GM21390 (cell line): ENCODE results near the gene FYCO1.

ENCODE experiments used
- ATAC-seq: cut with Tn5 transposase; IDR thresholded peaks from one replicate; pipeline ENCODE4 v1.9.1; 2021; ENCODE audit not compliant: unreplicated experiment

FYCO1 gene

DNA sequence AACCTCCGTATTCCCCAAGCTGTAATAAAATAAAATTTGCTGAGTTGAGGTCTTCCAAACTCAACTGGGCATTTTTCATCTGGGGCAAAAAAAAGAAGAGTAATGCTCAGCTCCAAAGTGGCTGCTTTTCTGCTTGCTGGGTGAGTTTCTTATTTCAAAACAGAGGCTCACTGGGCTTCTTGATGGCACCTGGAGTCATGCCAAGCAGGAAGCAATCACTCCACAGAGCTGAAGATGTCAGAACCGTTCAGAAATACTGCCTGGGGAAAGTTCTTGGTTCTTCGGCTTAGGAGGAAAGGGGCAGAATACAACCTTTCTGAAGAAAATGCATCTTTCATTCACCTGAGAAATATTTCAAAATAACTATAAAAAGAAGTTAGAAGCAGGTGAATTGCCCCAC lies 105.2 kb downstream of the FYCO1 start:
- no peak for ATAC-seq

DNA sequence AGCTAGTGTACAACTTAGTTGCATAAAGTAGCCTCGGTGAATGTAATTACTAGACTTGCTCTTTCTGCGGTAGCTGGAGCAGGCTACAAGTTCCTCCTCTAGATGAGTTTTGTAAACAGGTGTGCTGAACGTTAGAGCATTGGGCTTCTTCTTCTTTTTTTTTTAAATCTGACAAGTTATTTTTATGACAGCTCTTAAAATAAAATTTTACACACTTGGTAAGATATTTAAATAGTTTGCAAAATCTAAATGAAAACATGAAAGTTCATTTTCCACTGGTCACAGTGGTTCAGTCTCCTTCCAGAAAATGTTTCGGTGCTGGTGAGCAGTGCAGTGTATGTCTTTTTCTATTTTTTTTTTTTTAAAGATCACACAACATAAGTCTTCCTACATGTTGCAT lies 106.3 kb downstream of the FYCO1 start:
- no peak for ATAC-seq

DNA sequence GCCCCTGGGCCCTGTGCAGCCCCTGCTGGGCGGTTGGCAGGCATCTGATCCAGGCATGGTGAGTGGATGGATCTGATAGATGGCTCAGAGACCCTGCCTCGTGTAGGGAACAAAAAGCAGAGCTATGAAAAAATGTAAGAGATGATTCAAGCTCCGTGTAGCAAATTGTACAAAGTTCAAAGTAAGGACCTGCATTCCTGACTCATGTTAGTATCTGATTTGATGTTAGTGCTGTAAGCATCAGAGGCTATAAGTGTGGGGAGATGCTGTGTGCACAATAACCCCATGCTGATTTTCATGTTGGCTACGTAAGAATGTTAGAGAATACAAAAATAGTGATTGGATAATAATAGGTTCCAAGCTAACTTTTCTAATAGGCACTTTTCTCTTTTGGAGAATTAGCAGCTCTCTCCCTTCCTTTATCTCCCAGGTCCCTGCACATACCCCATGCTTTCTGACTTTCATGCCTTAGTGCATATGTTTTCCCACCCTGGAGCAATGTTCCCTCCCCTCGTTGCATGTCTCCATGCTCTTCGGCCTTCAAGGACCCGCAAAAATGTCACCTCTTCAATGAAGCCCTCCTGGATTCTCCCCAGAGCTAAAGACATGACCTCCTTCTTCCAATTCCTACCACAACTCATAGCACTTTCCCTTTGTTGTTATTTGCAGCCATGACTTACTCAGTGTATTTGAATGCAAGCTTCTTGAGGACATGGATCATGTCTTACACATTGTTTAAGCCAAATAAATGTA lies 107.7 kb downstream of the FYCO1 start:
- ATAC-seq = no peak

DNA sequence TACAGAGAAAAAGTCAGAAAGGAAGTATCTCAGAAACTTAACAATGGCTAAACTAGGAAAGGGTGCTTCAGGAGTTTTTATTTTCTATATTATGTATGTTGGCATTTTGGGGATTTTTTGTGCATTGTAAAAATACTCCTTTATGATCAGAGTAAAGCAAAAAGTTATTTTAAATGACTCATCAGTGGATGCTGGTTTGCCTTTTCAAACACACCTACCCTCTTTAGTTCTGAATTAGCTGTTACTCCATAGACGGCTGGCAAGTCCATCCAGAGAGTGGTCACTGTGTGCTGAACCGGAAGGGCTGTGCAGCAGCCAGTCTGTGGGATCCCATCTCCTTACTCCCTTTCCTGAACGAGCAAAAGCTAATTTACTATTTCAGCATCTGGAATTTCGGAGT lies 108.3 kb downstream of the FYCO1 start:
- ATAC-seq = no peak

GRCh38 chr3:45885979-45886705 lies 109.5 kb downstream of the FYCO1 start, which contains the start of gene CCR9:
TSS of gene CCR9 (plus strand) at chr3:45886543. CDS start at chr3:45894934, 8,391 bp downstream.
- ATAC-seq = no peak

DNA sequence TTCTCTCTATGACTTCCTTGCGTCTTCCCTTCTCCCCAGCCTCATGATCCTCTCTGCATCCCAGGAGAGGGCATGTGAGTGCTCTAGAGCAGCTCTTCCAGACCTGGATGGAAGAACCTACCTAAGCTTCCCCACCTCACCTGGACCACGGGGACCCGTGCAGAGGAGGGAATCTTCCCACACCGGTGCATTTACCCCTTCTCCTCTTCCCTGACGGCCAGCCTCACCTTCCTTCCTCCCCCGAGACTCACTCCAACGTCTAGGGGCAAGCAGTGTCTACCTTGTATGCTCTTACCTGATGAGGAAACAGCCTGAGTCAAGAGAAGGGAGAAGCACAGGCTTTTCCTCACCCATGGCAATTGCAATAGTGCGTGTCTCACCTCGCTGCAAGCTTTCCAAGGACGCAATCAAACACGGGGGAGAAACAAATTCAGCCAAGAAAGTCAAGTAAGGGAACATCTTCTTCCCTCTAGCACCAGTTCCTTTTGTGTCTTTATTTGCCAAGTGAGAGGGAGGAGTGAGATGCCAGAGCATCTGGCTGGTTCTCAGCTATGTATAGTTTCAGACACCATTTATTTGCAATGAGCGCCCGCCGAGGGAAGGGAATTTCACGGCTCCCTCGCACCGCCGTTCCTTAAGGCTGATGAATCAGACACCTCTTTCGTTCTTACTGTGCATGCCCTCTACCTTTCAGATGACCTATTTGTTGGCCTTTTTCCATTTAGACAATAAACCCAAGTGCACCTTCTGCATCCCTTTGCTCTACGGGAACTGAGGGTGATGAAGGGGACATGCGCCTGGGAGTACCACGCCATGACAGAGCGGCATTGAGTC lies 111.0 kb downstream of the FYCO1 start:
- ATAC-seq = no peak

DNA sequence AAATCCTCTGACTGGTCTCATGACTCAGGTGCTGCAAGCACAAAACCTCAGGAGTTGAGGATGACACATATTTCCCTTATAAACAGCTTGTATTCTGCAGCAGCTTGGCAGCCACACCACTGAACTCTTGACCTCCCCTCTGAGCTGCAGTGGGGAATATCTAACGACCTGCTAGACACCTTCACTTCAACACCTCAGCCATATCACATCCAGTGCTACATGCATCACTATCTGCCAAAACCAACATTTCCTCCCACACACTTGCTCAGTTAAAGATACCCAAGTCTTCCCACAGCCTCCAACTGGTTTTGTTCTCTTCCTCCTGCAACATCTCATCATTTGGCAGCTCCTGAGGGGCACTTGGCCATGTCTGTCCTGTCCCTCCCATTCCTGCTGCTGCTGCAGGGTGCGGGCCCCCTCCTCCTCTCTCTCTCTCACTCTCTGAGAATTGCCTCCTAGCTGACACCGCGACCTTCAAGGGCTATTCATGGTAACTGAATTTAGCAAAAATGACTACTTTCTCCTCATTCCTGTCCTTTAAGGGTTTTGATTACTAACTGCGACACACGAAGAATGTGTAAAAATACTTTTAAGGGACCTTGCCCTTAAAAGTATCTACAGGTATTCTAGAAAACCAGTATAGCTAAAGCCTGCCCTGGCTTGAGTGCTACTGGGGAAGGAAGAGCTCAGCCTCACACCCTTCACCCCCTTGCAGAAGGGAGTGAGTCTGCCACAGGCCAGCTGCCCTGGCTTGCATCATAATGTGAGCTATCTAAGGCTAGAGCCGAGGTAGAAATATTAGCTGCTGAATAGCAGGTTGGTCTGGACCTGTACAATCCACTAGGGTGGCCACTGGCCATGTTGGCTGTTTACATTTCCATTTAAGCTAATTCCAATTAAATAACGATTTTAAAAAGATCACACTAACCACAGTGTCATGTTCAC lies 114.3 kb downstream of the FYCO1 start:
- ATAC-seq = no peak

DNA sequence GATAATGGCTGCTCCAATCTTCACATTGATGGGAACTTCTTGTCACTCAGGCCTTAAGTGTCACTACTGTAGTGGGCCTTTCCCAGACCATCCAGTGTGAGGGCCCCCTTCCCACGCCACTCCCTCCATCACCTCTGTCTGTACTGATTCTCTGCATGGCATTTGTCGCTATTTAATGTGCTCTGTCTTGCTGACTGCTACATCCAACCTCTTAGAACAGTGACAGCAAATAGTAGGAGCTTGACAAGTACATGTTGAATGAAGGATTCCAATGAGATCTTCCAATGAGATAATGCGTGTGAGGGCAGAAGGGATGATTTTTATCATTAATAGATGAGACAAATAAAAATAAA lies 114.9 kb downstream of the FYCO1 start:
- no peak for ATAC-seq

DNA sequence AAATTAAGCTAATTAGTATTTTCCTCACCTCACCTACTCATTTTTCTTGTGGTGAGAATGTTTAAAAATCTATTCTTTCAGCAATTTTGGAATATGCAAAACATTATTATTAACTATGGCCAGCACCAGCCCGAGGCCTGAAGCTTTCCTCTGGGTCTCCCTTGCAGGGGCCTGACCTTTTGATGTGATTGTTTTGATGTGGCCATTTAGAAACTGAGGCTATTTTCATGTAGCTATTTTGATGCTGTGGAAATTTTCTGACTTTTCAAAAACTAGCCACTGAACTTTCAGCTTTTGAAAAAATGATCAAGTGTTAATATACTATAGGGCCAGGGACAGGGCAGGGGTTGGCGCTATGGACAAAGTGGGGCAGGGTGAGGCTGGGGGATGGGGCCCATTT lies 117.5 kb downstream of the FYCO1 start:
- no peak for ATAC-seq

- no peak for ATAC-seq
These were observed 120.8 kb downstream of the FYCO1 start for GRCh38 chr3:45874677-45875346.

- ATAC-seq = no peak
These were observed 122.0 kb downstream of the FYCO1 start for GRCh38 chr3:45873638-45874037.

- ATAC-seq = no peak
These were observed 122.6 kb downstream of the FYCO1 start for GRCh38 chr3:45873036-45873435.

DNA sequence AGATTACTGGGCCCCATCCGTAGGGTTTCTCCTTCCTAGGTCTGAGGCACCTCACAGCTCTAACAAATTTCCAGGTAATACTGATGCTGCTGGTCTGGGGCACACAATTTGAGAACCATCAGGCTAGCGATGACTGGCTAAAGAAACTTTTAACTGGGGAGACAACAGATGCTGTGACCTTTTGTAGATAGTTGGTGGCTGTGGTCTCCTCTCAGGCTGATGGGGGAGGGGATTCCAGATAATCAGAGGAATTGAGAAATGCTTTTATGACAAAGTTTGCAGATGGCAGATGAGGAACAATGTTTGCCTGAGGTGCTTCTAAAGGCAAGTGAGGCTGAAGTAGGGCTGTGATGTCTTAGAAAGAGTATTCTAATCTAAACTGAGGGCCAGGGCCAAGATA lies 123.1 kb downstream of the FYCO1 start:
- no peak for ATAC-seq

- no peak for ATAC-seq
These were observed 123.8 kb downstream of the FYCO1 start for GRCh38 chr3:45871780-45872179.

DNA sequence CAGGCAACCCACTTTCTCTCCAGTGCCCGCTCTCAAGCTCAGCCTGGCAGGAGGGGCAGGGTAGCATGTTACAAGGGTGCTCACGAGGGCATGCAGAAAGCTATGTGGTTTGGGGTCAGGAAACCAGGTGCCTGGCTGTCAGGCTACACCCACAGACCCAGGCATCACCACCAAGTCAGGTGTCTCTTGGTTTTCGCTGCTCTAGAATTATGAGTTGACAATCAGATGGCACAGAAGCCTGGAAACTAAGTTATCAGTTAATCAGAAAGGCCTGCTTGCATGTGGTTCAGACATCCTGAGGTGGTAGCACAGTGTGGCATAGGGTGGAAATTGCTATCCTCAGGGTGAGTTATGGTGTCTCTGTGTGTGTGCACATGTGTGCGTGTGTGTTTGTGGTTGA lies 125.5 kb downstream of the FYCO1 start:
- ATAC-seq = no peak

GRCh38 chr3:45869638-45870037 lies 126.0 kb downstream of the FYCO1 start:
- ATAC-seq = no peak

- no peak for ATAC-seq
These were observed 127.0 kb downstream of the FYCO1 start for GRCh38 chr3:45868650-45869049.

GRCh38 chr3:45868213-45868612 lies 127.4 kb downstream of the FYCO1 start:
- no peak for ATAC-seq
